Spleen (tissue), 11 donors: ENCODE results near the gene ADAMTS6. TPM values are rescaled to one million over a fixed set of nuclear protein-coding genes. Genes with fewer than 3 reads are reported as not detected.

Experiments used
- DNase-seq: peaks from one replicate; pipeline ENCODE4 v3.0.0-alpha.2; 2020
- H3K27ac ChIP-seq, 8 donors: fragments of 200-600 bp; sonication (generic) in 7 of 8; 1 replicate in 4 of 8; 2 replicates in 4 of 8; pipeline versions ENCODE4 v1.5.0 to v1.8.0; 2016 to 2021; ENCODE audit warnings: inconsistent platforms in 4 of 8, mild to moderate bottlenecking in 4 of 8, moderate library complexity in 1 of 8
- H3K27me3 ChIP-seq, 7 donors: fragments of 200-600 bp; sonication (generic) in 6 of 7; replicated peaks in 1 of 7; 1 replicate in 4 of 7; 2 replicates in 3 of 7; pipeline versions ENCODE4 v1.5.0 to v1.8.0; 2016 to 2021; ENCODE audit warnings: inconsistent platforms in 3 of 7, mild to moderate bottlenecking in 1 of 7
- H3K36me3 ChIP-seq, 6 donors: fragments of 200-600 bp; sonication (generic) in 5 of 6; 1 replicate in 4 of 6; 2 replicates in 2 of 6; pipeline versions ENCODE4 v1.5.0 to v1.8.0; 2016 to 2021; ENCODE audit warnings: inconsistent platforms in 2 of 6
- H3K4me1 ChIP-seq, 6 donors: fragments of 200-600 bp; sonication (generic) in 5 of 6; 1 replicate in 3 of 6; 2 replicates in 3 of 6; pipeline versions ENCODE4 v1.5.0 to v1.8.0; 2016 to 2021; ENCODE audit warnings: inconsistent platforms in 3 of 6
- H3K4me3 ChIP-seq, 8 donors: fragments of 200-600 bp; sonication (generic) in 7 of 8; 1 replicate in 4 of 8; 2 replicates in 4 of 8; pipeline versions ENCODE4 v1.5.0 to v1.8.0; 2016 to 2021; ENCODE audit warnings: inconsistent platforms in 4 of 8, mild to moderate bottlenecking in 4 of 8, moderate library complexity in 2 of 8
- H3K9me3 ChIP-seq, 8 donors: fragments of 200-600 bp; sonication (generic) in 7 of 8; 1 replicate in 4 of 8; 2 replicates in 4 of 8; pipeline versions ENCODE4 v1.5.0 to v1.8.0; 2016 to 2021; ENCODE audit warnings: inconsistent platforms in 4 of 8
- CTCF ChIP-seq, 11 experiments: fragments of 200-600 bp in 7 of 11; fragments of 450-650 bp in 4 of 11; sonication (generic) in 4 of 11; IDR thresholded peaks in 8 of 11; conservative IDR thresholded peaks in 3 of 11; 1 replicate in 7 of 11; 2 replicates in 4 of 11; pipeline versions ENCODE4 v1.4.0 to v1.8.0; 2016 to 2021; ENCODE audit warnings: antibody characterized with exemption in 11 of 11, inconsistent platforms in 4 of 11, mild to moderate bottlenecking in 1 of 11
- POLR2A ChIP-seq, 3 donors: fragments of 450-650 bp; IDR thresholded peaks; one replicate each; pipeline ENCODE4 v1.5.1; 2017; ENCODE audit warnings: antibody characterized with exemption in 3 of 3, mild to moderate bottlenecking in 1 of 3
- POLR2AphosphoS5 ChIP-seq, 3 donors: sonication (generic); formaldehyde crosslinking; IDR thresholded peaks; one replicate each; pipeline ENCODE4 v1.5.1; 2017; ENCODE audit warnings: antibody characterized with exemption in 3 of 3
- WGBS, 5 donors: extraction: QIAGEN DNeasy Blood & Tissue Kit in 3 of 5; methylation state at CpG; one replicate each; pipeline versions ENCODE4 v1.1.5 to v1.1.7; 2013 to 2018; 5-methylcytosine and 5-hydroxymethylcytosine counted together
- intact Hi-C: fragments of 100-400 bp; cut with DNase I; formaldehyde crosslinking; loops from one replicate; pipeline ENCODE4 v1.15.0; 2023; ENCODE audit warnings: low total_unique reads
- polyA plus RNA-seq, 3 donors: library from polyadenylated mRNA; stranded (reverse); fragments of 200-250 nt; gene quantifications; one replicate each; pipeline ENCODE4 v1.2.1, GENCODE V29; 2013
- total RNA-seq, 7 donors: library from RNA; depleted of rRNA in 3 of 7; stranded (reverse); fragments of >200 nt in 3 of 7; fragmentation: NEBNext Ultra II Directional in 4 of 7; extraction: Animal tissue kit (Norgen Biotek cat#: 25700) in 4 of 7; gene quantifications; one replicate each; pipeline versions ENCODE4 v1.1.0 to v1.2.1, GENCODE V29; 2016 to 2021
- donor health status: healthy with polysubstance abuse.
- donor health status: DM: no; HTN: no; CAD: no; lungs with moderate emphysema.
- donor health status: DM: no; HTN: no; CAD: no.
- donor health status: Bipolar disorder and iron deficiency.
- donor health status: healthy.
- donor health status: DM: no; HTN: no; CAD: no.
- donor health status: DM: yes; HTN: yes; CAD: no.

ADAMTS6 gene
- total and polyA plus RNA-seq, 10 donors = 1.1 to 16.4 (median 6.3) TPM

- intact Hi-C loops = no loop called here
- Histone ChIP-seq H3K27me3 (no peaks in the 10 kb centered on the region), H3K4me1 (no peaks in the 10 kb centered on the region), H3K27ac (no peak overlapping the region), H3K4me3 (no peak overlapping the region), H3K36me3 (no peaks in the 10 kb centered on the region), H3K9me3 (peaks cover 0 to 5% (median 0%) of the 10 kb centered on the region in 8 donors)
- 79 to 93% (median 88%) methylated on average over 4 of the region's 4 CpGs for WGBS, 5 donors
- no peak for DNase-seq
- TF ChIP-seq POLR2A (IDR thresholded peaks at IDR 0.05) = no peak
- TF ChIP-seq POLR2AphosphoS5 (IDR thresholded peaks at IDR 0.05) = no peak
- no peak for TF ChIP-seq CTCF (IDR thresholded peaks at IDR 0.05 in 8 of 11, conservative IDR thresholded peaks at IDR 0.05 in 3 of 11)
These were observed 39.9 kb downstream of the ADAMTS6 start for GRCh38 chr5:65441800-65442199.

- TF ChIP-seq POLR2AphosphoS5 (IDR thresholded peaks at IDR 0.05) (no peak), CTCF (IDR thresholded peaks at IDR 0.05 in 8 of 11, conservative IDR thresholded peaks at IDR 0.05 in 3 of 11) (no peak), POLR2A (IDR thresholded peaks at IDR 0.05) (no peak)
- DNase-seq = no peak
- Histone ChIP-seq H3K4me3 (no peak overlapping the region), H3K27ac (no peak overlapping the region), H3K4me1 (no peaks in the 10 kb centered on the region), H3K9me3 (peaks cover 0 to 5% (median 0%) of the 10 kb centered on the region in 8 donors), H3K27me3 (no peaks in the 10 kb centered on the region), H3K36me3 (no peaks in the 10 kb centered on the region)
- intact Hi-C loops = no loop called here
- WGBS, 5 donors = 90 to 100% (median 92%) methylated on average over 1 of the region's 1 CpG
These were observed 41.3 kb downstream of the ADAMTS6 start for GRCh38 chr5:65440456-65440855.

- no peaks in the 10 kb centered on the region for H3K9me3 ChIP-seq
- intact Hi-C loops = no loop called here
- H3K27ac ChIP-seq = no peak overlapping the region
- no peaks in the 10 kb centered on the region for H3K36me3 ChIP-seq
- no peak for TF ChIP-seq POLR2AphosphoS5 (IDR thresholded peaks at IDR 0.05)
- no peak for TF ChIP-seq CTCF (IDR thresholded peaks at IDR 0.05 in 8 of 11, conservative IDR thresholded peaks at IDR 0.05 in 3 of 11)
- TF ChIP-seq POLR2A (IDR thresholded peaks at IDR 0.05) = no peak
- H3K4me1 ChIP-seq = no peaks in the 10 kb centered on the region
- 70 to 78% (median 73%) methylated on average over 3 of the region's 3 CpGs for WGBS, 5 donors
- no peak overlapping the region for H3K4me3 ChIP-seq
- no peak for DNase-seq
- H3K27me3 ChIP-seq = no peaks in the 10 kb centered on the region
These were observed 47.6 kb downstream of the ADAMTS6 start for GRCh38 chr5:65434122-65434521.

GRCh38 chr5:65426656-65427055 is 55.1 kb downstream of the ADAMTS6 start:
- peaks cover 0 to 11% (median 7%) of the 10 kb centered on the region in 8 donors for H3K9me3 ChIP-seq
- H3K4me3 ChIP-seq = no peak overlapping the region
- TF ChIP-seq POLR2AphosphoS5 (IDR thresholded peaks at IDR 0.05) (no peak), CTCF (IDR thresholded peaks at IDR 0.05 in 8 of 11, conservative IDR thresholded peaks at IDR 0.05 in 3 of 11) (no peak), POLR2A (IDR thresholded peaks at IDR 0.05) (no peak)
- intact Hi-C loops = no loop called here
- H3K4me1 ChIP-seq = no peaks in the 10 kb centered on the region
- H3K27me3 ChIP-seq = no peaks in the 10 kb centered on the region
- DNase-seq = no peak
- H3K27ac ChIP-seq = no peak overlapping the region
- H3K36me3 ChIP-seq = no peaks in the 10 kb centered on the region
